HCT116 (cell line): ENCODE data around the gene TACO1. TPM values are rescaled to one million over a fixed set of nuclear protein-coding genes. Genes with fewer than 3 reads are reported as not detected.

Experiments
- ATAC-seq: fragments of 200-7000 bp; cut with Tn5 transposase; 2 replicates; pipeline ENCODE4 v1.9.1; 2020; ENCODE audit warnings: mild to moderate bottlenecking, moderate library complexity
- BruUV-seq: library from RNA; stranded (reverse); fragments of 400-500 nt; replicated peaks from 2 replicates; lab custom pipeline; 2021; lab: Mats Ljungman, UMichigan
- CTCF ChIA-PET: fragments of 300-600 bp; sonication (Branson Sonifier 250); formaldehyde crosslinking; loops from one replicate; lab custom pipeline; 2021; ENCODE audit warnings: antibody characterized with exemption; lab: Charles Lee
- POLR2A ChIA-PET: fragments of 300-600, 350-600 bp; sonication (Branson Sonifier 250); formaldehyde crosslinking; loops from one replicate; lab custom pipeline; 2021; ENCODE audit warnings: antibody characterized with exemption; lab: Charles Lee
- RAD21 ChIA-PET, 2 experiments: fragments of 300-600 bp; sonication (Branson Sonifier 250); formaldehyde crosslinking; loops; one replicate each; lab custom pipeline; 2023; ENCODE audit warnings: low total read pairs in 2 of 2; ENCODE audit not compliant: uncharacterized antibody in 2 of 2, unreplicated experiment in 2 of 2, low non-redundant PET in 1 of 2; lab: Charles Lee
- DNase-seq: peaks from one replicate; pipeline ENCODE4 v3.0.0-alpha.2; 2010; ENCODE audit warnings: low read depth, low spot score
- H2AFZ ChIP-seq: fragments of 200-600 bp; shearing (Covaris generic), sonication (generic); 2 replicates; pipeline ENCODE4 v1.6.1; 2017; ENCODE audit warnings: low read depth, mixed run types, mixed read lengths, antibody characterized with exemption, low read length; ENCODE audit not compliant: poor library complexity, severe bottlenecking
- H3K27ac ChIP-seq: 2 replicates; pipeline ENCODE4 v1.5.1; 2012; ENCODE audit warnings: low read depth, low read length
- H3K27me3 ChIP-seq: fragments of 200-600 bp; sonication (generic); 2 replicates; pipeline ENCODE4 v1.6.1; 2016; ENCODE audit warnings: mixed run types, low read length, mixed read lengths; ENCODE audit not compliant: insufficient read depth
- H3K36me3 ChIP-seq, 2 experiments: fragments of 200-500 bp in 1 of 2; fragments of 200-600 bp in 1 of 2; sonication (Bioruptor generic) in 1 of 2; sonication (generic) in 1 of 2; 2 replicates each; pipeline versions ENCODE4 v1.5.1 to v1.6.1; 2014 to 2016; ENCODE audit warnings: low read length in 2 of 2, inconsistent platforms in 1 of 2, mixed read lengths in 1 of 2, mixed run types in 1 of 2; ENCODE audit not compliant: insufficient read depth in 2 of 2, control insufficient read depth in 1 of 2
- H3K4me1 ChIP-seq, 2 experiments: fragments of 200-600 bp in 1 of 2; sonication (generic) in 1 of 2; 2 replicates each; pipeline versions ENCODE4 v1.5.1 to v1.6.1; 2012 to 2017; ENCODE audit warnings: low read length in 2 of 2, inconsistent platforms in 1 of 2, mild to moderate bottlenecking in 1 of 2, mixed read lengths in 1 of 2, mixed run types in 1 of 2, moderate library complexity in 1 of 2; ENCODE audit not compliant: insufficient read depth in 2 of 2, control insufficient read depth in 1 of 2
- H3K4me2 ChIP-seq: fragments of 200-600 bp; sonication (generic); 2 replicates; pipeline ENCODE4 v1.6.1; 2017; ENCODE audit warnings: mixed run types, low read length, mixed read lengths
- H3K4me3 ChIP-seq, 2 experiments: fragments of 200-600 bp in 1 of 2; sonication (generic) in 1 of 2; replicated peaks in 1 of 2; 2 replicates each; pipeline ENCODE4 v1.5.1; 2011 to 2016; ENCODE audit warnings: low read length in 2 of 2, control low read depth in 1 of 2, low read depth in 1 of 2, mild to moderate bottlenecking in 1 of 2, mixed read lengths in 1 of 2, mixed run types in 1 of 2
- H3K79me2 ChIP-seq: fragments of 200-600 bp; sonication (generic); 2 replicates; pipeline ENCODE4 v1.6.1; 2017; ENCODE audit warnings: mild to moderate bottlenecking, mixed run types, low read length, moderate library complexity, mixed read lengths; ENCODE audit not compliant: insufficient read depth
- H3K9ac ChIP-seq: fragments of 200-600 bp; sonication (generic); 2 replicates; pipeline ENCODE4 v1.6.1; 2016; ENCODE audit warnings: low read length, mixed read lengths
- H3K9me2 ChIP-seq: fragments of 200-600 bp; sonication (generic), shearing (Covaris generic); 2 replicates; pipeline ENCODE4 v1.6.1; 2017; ENCODE audit warnings: mixed run types, mild to moderate bottlenecking, moderate library complexity; ENCODE audit not compliant: insufficient read depth
- H3K9me3 ChIP-seq, 2 experiments: fragments of 200-500 bp in 1 of 2; fragments of 200-600 bp in 1 of 2; sonication (Bioruptor generic) in 1 of 2; sonication (generic) in 1 of 2; 2 replicates each; pipeline ENCODE4 v1.6.1; 2014 to 2017; ENCODE audit warnings: low read length in 2 of 2, mixed read lengths in 2 of 2, inconsistent platforms in 1 of 2, low read depth in 1 of 2, mild to moderate bottlenecking in 1 of 2, mixed run types in 1 of 2, moderate library complexity in 1 of 2; ENCODE audit not compliant: control insufficient read depth in 1 of 2, insufficient read depth in 1 of 2
- H4K20me1 ChIP-seq: fragments of 200-600 bp; sonication (generic), shearing (Covaris generic); 2 replicates; pipeline ENCODE4 v1.6.1; 2017; ENCODE audit warnings: mixed run types, mild to moderate bottlenecking, moderate library complexity; ENCODE audit not compliant: insufficient read depth
- CBX3 ChIP-seq: IDR thresholded peaks from 2 replicates; pipeline ENCODE4 v1.6.1; 2012; ENCODE audit warnings: low read depth
- CEBPB ChIP-seq: IDR thresholded peaks from 2 replicates; pipeline ENCODE4 v1.6.1; 2012; ENCODE audit warnings: low read depth
- EGR1 ChIP-seq: IDR thresholded peaks from 2 replicates; pipeline ENCODE4 v1.6.1; 2012; ENCODE audit warnings: low read depth
- EZH2 ChIP-seq: fragments of 200-600 bp; sonication (generic); IDR thresholded peaks from 2 replicates; pipeline ENCODE4 v1.6.1; 2017; ENCODE audit warnings: antibody characterized with exemption, mixed run types
- EZH2phosphoT487 ChIP-seq: fragments of 200-600 bp; IDR thresholded peaks from 2 replicates; pipeline ENCODE4 v1.6.1; 2018; ENCODE audit warnings: antibody characterized with exemption, borderline replicate concordance
- FOSL1 ChIP-seq: IDR thresholded peaks from 2 replicates; pipeline ENCODE4 v1.6.1; 2012; ENCODE audit warnings: low read depth
- JUND ChIP-seq: IDR thresholded peaks from 2 replicates; pipeline ENCODE4 v1.6.1; 2012
- POLR2A ChIP-seq: IDR thresholded peaks from 2 replicates; pipeline ENCODE4 v1.7.0; 2011; ENCODE audit warnings: borderline replicate concordance; ENCODE audit not compliant: insufficient read depth, insufficient read length; ENCODE audit errors: extremely low read depth
- RAD21 ChIP-seq: IDR thresholded peaks from 2 replicates; pipeline ENCODE4 v1.6.1; 2012; ENCODE audit warnings: low read depth, mild to moderate bottlenecking
- SIN3A ChIP-seq: IDR thresholded peaks from 2 replicates; pipeline ENCODE4 v1.6.1; 2012; ENCODE audit warnings: low read depth
- SP1 ChIP-seq: IDR thresholded peaks from 2 replicates; pipeline ENCODE4 v1.6.1; 2012; ENCODE audit warnings: low read depth
- YY1 ChIP-seq: IDR thresholded peaks from 2 replicates; pipeline ENCODE4 v1.6.1; 2011; ENCODE audit warnings: low read length, low read depth, moderate library complexity, mild to moderate bottlenecking; ENCODE audit not compliant: insufficient replicate concordance; ENCODE audit errors: extremely low read depth
- ZNF274 ChIP-seq: fragments of 200-500 bp; sonication (Bioruptor generic); IDR thresholded peaks from 2 replicates; pipeline ENCODE4 v1.6.1; 2014; ENCODE audit warnings: mild to moderate bottlenecking, low read depth, low read length, inconsistent platforms
- intact Hi-C: fragments of 100-400 bp; cut with micrococcal nuclease; formaldehyde crosslinking; loops from 2 replicates; pipeline ENCODE4 v1.10.0; 2022
- total RNA-seq: library from RNA; stranded (reverse); gene quantifications from one replicate; pipeline ENCODE4 v1.2.1, GENCODE V29; 2021; ENCODE audit not compliant: unreplicated experiment
- TF ChIP-seq, protein P1 (sequence below), 3 experiments: fragments of 200-600 bp in 1 of 3; sonication (generic) in 1 of 3; IDR thresholded peaks in 2 of 3; conservative IDR thresholded peaks in 1 of 3; 2 replicates each; pipeline ENCODE4 v1.5.1; 2012 to 2017; ENCODE audit warnings: low read depth in 2 of 3, low read length in 2 of 3, antibody characterized with exemption in 1 of 3, borderline replicate concordance in 1 of 3, control low read depth in 1 of 3, mild to moderate bottlenecking in 1 of 3, mixed read lengths in 1 of 3, mixed run types in 1 of 3, moderate library complexity in 1 of 3; ENCODE audit not compliant: insufficient read depth in 1 of 3
- TF ChIP-seq, protein P2 (sequence below): IDR thresholded peaks from 2 replicates; pipeline ENCODE4 v1.6.1; 2012; ENCODE audit warnings: low read depth
- TF ChIP-seq, protein P3 (sequence below): IDR thresholded peaks from 2 replicates; pipeline ENCODE4 v1.6.1; 2011; ENCODE audit warnings: mild to moderate bottlenecking, low read length, moderate library complexity; ENCODE audit not compliant: insufficient replicate concordance; ENCODE audit errors: extremely low read depth
- TF ChIP-seq, protein P4 (sequence below): IDR thresholded peaks from 2 replicates; pipeline ENCODE4 v1.6.1; 2012

TACO1 gene
- total RNA-seq, 1 experiment from 2014 or later = 39.6 TPM

DNA sequence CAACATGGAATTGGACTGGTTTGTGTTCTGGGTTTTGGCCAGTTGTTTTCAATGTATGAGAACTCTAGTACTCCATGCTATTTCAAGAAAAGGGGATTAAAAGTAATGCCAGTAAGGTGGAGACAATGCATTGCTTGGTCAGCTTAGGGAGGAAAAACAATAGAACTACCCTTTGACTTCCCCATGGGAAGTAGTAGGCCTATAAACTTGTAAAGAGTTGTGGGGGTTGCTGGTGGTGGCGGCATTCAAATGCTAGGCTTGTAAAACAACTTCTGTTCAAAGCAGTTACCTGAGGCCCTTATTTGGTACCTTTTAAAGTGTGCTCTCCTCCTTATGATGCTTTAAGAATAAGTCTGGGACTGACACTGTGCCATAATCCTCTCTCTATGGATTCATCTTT is 30.9 kb downstream of the TACO1 start:
- POLR2A ChIA-PET = no interaction called here
- BruUV-seq = no TSS peak
- RAD21 ChIA-PET = no interaction called here
- TF ChIP-seq SP1 (no peak), POLR2A (no peak), EZH2phosphoT487 (no peak), YY1 (no peak), ZNF274 (no peak), SIN3A (no peak), CEBPB (no peak), FOSL1 (no peak), EZH2 (no peak), RAD21 (no peak), EGR1 (no peak), JUND (no peak), CBX3 (no peak)
- TF ChIP-seq, protein P1, sequence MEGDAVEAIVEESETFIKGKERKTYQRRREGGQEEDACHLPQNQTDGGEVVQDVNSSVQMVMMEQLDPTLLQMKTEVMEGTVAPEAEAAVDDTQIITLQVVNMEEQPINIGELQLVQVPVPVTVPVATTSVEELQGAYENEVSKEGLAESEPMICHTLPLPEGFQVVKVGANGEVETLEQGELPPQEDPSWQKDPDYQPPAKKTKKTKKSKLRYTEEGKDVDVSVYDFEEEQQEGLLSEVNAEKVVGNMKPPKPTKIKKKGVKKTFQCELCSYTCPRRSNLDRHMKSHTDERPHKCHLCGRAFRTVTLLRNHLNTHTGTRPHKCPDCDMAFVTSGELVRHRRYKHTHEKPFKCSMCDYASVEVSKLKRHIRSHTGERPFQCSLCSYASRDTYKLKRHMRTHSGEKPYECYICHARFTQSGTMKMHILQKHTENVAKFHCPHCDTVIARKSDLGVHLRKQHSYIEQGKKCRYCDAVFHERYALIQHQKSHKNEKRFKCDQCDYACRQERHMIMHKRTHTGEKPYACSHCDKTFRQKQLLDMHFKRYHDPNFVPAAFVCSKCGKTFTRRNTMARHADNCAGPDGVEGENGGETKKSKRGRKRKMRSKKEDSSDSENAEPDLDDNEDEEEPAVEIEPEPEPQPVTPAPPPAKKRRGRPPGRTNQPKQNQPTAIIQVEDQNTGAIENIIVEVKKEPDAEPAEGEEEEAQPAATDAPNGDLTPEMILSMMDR (IDR thresholded peaks at IDR 0.05 in 2 of 3, conservative IDR thresholded peaks at IDR 0.05 in 1 of 3; ENCODE audit: borderline replicate concordance in 1 of 3, insufficient read depth in 1 of 3, low read depth in 2 of 3, low read length in 2 of 3) = no peak
- TF ChIP-seq, protein P2, sequence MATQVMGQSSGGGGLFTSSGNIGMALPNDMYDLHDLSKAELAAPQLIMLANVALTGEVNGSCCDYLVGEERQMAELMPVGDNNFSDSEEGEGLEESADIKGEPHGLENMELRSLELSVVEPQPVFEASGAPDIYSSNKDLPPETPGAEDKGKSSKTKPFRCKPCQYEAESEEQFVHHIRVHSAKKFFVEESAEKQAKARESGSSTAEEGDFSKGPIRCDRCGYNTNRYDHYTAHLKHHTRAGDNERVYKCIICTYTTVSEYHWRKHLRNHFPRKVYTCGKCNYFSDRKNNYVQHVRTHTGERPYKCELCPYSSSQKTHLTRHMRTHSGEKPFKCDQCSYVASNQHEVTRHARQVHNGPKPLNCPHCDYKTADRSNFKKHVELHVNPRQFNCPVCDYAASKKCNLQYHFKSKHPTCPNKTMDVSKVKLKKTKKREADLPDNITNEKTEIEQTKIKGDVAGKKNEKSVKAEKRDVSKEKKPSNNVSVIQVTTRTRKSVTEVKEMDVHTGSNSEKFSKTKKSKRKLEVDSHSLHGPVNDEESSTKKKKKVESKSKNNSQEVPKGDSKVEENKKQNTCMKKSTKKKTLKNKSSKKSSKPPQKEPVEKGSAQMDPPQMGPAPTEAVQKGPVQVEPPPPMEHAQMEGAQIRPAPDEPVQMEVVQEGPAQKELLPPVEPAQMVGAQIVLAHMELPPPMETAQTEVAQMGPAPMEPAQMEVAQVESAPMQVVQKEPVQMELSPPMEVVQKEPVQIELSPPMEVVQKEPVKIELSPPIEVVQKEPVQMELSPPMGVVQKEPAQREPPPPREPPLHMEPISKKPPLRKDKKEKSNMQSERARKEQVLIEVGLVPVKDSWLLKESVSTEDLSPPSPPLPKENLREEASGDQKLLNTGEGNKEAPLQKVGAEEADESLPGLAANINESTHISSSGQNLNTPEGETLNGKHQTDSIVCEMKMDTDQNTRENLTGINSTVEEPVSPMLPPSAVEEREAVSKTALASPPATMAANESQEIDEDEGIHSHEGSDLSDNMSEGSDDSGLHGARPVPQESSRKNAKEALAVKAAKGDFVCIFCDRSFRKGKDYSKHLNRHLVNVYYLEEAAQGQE = no peak
- TF ChIP-seq, protein P3, sequence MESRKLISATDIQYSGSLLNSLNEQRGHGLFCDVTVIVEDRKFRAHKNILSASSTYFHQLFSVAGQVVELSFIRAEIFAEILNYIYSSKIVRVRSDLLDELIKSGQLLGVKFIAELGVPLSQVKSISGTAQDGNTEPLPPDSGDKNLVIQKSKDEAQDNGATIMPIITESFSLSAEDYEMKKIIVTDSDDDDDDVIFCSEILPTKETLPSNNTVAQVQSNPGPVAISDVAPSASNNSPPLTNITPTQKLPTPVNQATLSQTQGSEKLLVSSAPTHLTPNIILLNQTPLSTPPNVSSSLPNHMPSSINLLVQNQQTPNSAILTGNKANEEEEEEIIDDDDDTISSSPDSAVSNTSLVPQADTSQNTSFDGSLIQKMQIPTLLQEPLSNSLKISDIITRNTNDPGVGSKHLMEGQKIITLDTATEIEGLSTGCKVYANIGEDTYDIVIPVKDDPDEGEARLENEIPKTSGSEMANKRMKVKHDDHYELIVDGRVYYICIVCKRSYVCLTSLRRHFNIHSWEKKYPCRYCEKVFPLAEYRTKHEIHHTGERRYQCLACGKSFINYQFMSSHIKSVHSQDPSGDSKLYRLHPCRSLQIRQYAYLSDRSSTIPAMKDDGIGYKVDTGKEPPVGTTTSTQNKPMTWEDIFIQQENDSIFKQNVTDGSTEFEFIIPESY = no peak
- TF ChIP-seq, protein P4, sequence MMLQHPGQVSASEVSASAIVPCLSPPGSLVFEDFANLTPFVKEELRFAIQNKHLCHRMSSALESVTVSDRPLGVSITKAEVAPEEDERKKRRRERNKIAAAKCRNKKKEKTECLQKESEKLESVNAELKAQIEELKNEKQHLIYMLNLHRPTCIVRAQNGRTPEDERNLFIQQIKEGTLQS = no peak
- H3K79me2 ChIP-seq = no peaks in the 10 kb centered on the region
- CTCF ChIA-PET = no interaction called here
- no peaks in the 10 kb centered on the region for H4K20me1 ChIP-seq
- no peak for DNase-seq
- H3K9ac ChIP-seq = no peak overlapping the region
- H3K4me1 ChIP-seq = no peaks in the 10 kb centered on the region
- H3K27ac ChIP-seq = no peak overlapping the region
- no peak for ATAC-seq
- no peaks in the 10 kb centered on the region for H3K27me3 ChIP-seq
- H3K9me3 ChIP-seq = no peaks in the 10 kb centered on the region
- H3K4me3 ChIP-seq = no peak overlapping the region
- H3K9me2 ChIP-seq = no peaks in the 10 kb centered on the region
- H3K4me2 ChIP-seq = no peak overlapping the region
- no peak overlapping the region for H2AFZ ChIP-seq
- no peaks in the 10 kb centered on the region for H3K36me3 ChIP-seq
- intact Hi-C loops = no loop called here
